OCI-LY7 (cell line): ENCODE measurements around the gene SNTB2. TPM values are rescaled to one million over a fixed set of nuclear protein-coding genes. Genes with fewer than 3 reads are reported as not detected.
A peak's percentile ranks its signal among the peaks of the same experiment; 100 is the strongest.
"Not testable (repeated sequence)": the region's sequence is repeated elsewhere in the genome, so short reads cannot be mapped to it uniquely, and the experiment has no call there.

Source experiments
- Bru-seq: library from RNA; stranded (reverse); fragments of 400-500 nt; gene quantifications from one replicate; lab custom pipeline; 2021; lab: Mats Ljungman, UMichigan
- BruChase-seq, 2 experiments: library from RNA; stranded (reverse); fragments of 400-500 nt; gene quantifications; one replicate each; lab custom pipeline; 2021; lab: Mats Ljungman, UMichigan
- BruUV-seq: library from RNA; stranded (reverse); fragments of 400-500 nt; replicated peaks from 2 replicates; lab custom pipeline; 2021; lab: Mats Ljungman, UMichigan
- CTCF ChIA-PET: fragments of 300-600 bp; sonication (Branson Sonifier 250); formaldehyde crosslinking; loops from one replicate; lab custom pipeline; 2022; ENCODE audit warnings: antibody characterized with exemption; ENCODE audit not compliant: unreplicated experiment; lab: Charles Lee
- POLR2A ChIA-PET: fragments of 300-600 bp; sonication (Branson Sonifier 250); formaldehyde crosslinking; loops from one replicate; lab custom pipeline; 2022; ENCODE audit warnings: antibody characterized with exemption; lab: Charles Lee
- DNase-seq: peaks from one replicate; pipeline ENCODE4 v3.0.0-alpha.2; 2015; ENCODE audit warnings: low spot score
- H2AFZ ChIP-seq: fragments of 200-600 bp; sonication (generic), shearing (Covaris generic); 2 replicates; pipeline ENCODE4 v1.6.1; 2014; ENCODE audit warnings: mild to moderate bottlenecking, antibody characterized with exemption, low read length, moderate library complexity
- H3K27ac ChIP-seq: fragments of 200-600 bp; sonication (generic); 2 replicates; pipeline ENCODE4 v1.5.1; 2014; ENCODE audit warnings: mixed run types, low read depth, mild to moderate bottlenecking, moderate library complexity, low read length, inconsistent platforms; ENCODE audit not compliant: poor library complexity, severe bottlenecking
- H3K36me3 ChIP-seq: fragments of 200-600 bp; sonication (generic); 2 replicates; pipeline ENCODE4 v1.6.1; 2014; ENCODE audit warnings: mild to moderate bottlenecking, antibody characterized with exemption, low read length, moderate library complexity, mixed read lengths; ENCODE audit not compliant: insufficient read depth
- H3K4me1 ChIP-seq: fragments of 200-600 bp; sonication (generic); 2 replicates; pipeline ENCODE4 v1.5.1; 2014; ENCODE audit warnings: mild to moderate bottlenecking, low read length; ENCODE audit not compliant: insufficient read depth, poor library complexity, severe bottlenecking
- H3K4me2 ChIP-seq: fragments of 200-600 bp; sonication (generic); 2 replicates; pipeline ENCODE4 v1.6.1; 2014; ENCODE audit warnings: mild to moderate bottlenecking, low read length
- H3K4me3 ChIP-seq: fragments of 200-600 bp; sonication (generic); 2 replicates; pipeline ENCODE4 v1.5.1; 2014; ENCODE audit warnings: mild to moderate bottlenecking, low read depth, low read length; ENCODE audit not compliant: poor library complexity, severe bottlenecking
- H3K79me2 ChIP-seq: fragments of 200-600 bp; sonication (generic); 2 replicates; pipeline ENCODE4 v1.6.1; 2016; ENCODE audit warnings: low read depth, mild to moderate bottlenecking, low read length, moderate library complexity, mixed read lengths; ENCODE audit not compliant: insufficient read depth
- H3K9me2 ChIP-seq: fragments of 200-600 bp; sonication (generic); 2 replicates; pipeline ENCODE4 v1.6.1; 2016; ENCODE audit warnings: mild to moderate bottlenecking, low read length, mixed read lengths; ENCODE audit not compliant: insufficient read depth
- H3K9me3 ChIP-seq: fragments of 200-600 bp; sonication (generic); 2 replicates; pipeline ENCODE4 v1.6.1; 2014; ENCODE audit warnings: mild to moderate bottlenecking, mixed run types, low read length, mixed read lengths
- H4K20me1 ChIP-seq: fragments of 200-600 bp; sonication (generic); 2 replicates; pipeline ENCODE4 v1.6.1; 2014; ENCODE audit warnings: mild to moderate bottlenecking, antibody characterized with exemption, low read length, moderate library complexity, mixed read lengths; ENCODE audit not compliant: insufficient read depth
- EZH2phosphoT487 ChIP-seq: fragments of 200-600 bp; sonication (generic); IDR thresholded peaks from 2 replicates; pipeline ENCODE4 v1.6.1; 2018; ENCODE audit warnings: low read depth, borderline replicate concordance, mild to moderate bottlenecking, mixed run types, antibody characterized with exemption, low read length, moderate library complexity, mixed read lengths
- intact Hi-C: fragments of 100-400 bp; cut with micrococcal nuclease; formaldehyde crosslinking; loops from one replicate; pipeline ENCODE4 v1.10.0; 2022; ENCODE audit not compliant: unreplicated experiment
- long read RNA-seq: library from polyadenylated mRNA; stranded (forward); transcript quantifications from one replicate; pipeline ENCODE4 v2.0.0, GENCODE V29; 2022
- total RNA-seq, 2 experiments: library from RNA; depleted of rRNA in 1 of 2; stranded (reverse); fragments of >200 nt in 1 of 2; shearing (Covaris generic) in 1 of 2; gene quantifications; 2 replicates each; pipeline ENCODE4 v1.2.3, GENCODE V29; 2014 to 2022
- TF ChIP-seq, protein P1 (sequence below): fragments of 200-600 bp; sonication (generic); conservative IDR thresholded peaks from 2 replicates; pipeline ENCODE4 v1.5.1; 2014; ENCODE audit warnings: mild to moderate bottlenecking, antibody characterized with exemption, low read length, moderate library complexity, mixed read lengths

SNTB2 gene
- 21.2 and 39.4 TPM in 2 replicates for total RNA-seq (2014; rRNA removed; shearing (Covaris generic))
- 32.6 and 34.1 TPM in 2 replicates for total RNA-seq (2022)
- Bru-seq, nascent RNA: percentile 69 among the genes with signal in this experiment
- BruChase-seq, experiment 1, labeled RNA remaining after a 6-hour chase: percentile 76 among the genes with signal in this experiment
- BruChase-seq, experiment 2, labeled RNA remaining after a 2-hour chase: percentile 78 among the genes with signal in this experiment
- long read RNA-seq, full-length matches to known transcripts: 17 of 22 reads
- long read RNA-seq, partial matches to known transcripts: 4 of 22 reads
- long read RNA-seq, other reads (novel, unspliced or antisense): 1 of 22 reads

DNA sequence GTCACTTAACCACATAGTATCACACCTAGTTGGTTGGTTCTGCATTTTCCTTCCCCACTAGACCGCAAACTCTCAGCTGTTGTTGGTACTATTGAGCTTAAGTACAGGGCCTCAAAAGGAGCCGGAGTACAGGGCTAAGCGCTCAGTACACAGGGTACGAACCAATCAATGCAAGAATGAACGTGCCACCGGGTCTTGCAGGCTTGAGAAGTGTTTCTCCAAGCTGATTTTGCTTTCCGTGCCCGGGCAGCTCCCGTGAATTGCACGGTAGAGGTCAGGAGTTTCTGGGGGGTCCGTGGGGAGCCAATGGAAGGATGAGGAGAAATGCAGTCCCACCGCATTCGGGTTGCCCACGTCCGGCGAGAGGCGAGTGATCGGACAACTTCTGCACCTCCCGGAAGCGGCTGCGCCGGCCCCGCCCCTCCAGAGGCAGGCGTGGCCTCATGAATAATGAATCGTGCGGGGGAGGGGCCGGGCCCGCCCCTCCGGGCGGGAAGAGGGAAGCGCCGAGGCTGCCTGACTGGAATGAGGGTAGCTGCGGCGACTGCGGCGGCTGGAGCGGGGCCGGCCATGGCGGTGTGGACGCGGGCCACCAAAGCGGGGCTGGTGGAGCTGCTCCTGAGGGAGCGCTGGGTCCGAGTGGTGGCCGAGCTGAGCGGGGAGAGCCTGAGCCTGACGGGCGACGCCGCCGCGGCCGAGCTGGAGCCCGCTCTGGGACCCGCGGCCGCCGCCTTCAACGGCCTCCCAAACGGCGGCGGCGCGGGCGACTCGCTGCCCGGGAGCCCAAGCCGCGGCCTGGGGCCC lies at the start of gene SNTB2:
SNTB2 (plus strand) TSS at position 523 of the 804 bp plus-strand sequence; CDS start at position 526, 3 bp downstream.
- 0 out of 2 replicates have a peak, but pooled peaks cover 3% of the 10 kb centered on the region for H4K20me1 ChIP-seq
- peak within 1 kb of the TSS; percentile 83 for H3K4me2 ChIP-seq
- POLR2A ChIA-PET: interaction anchor here (0.6 kb wide), 4 partner anchors 23 to 231 kb away, joined by 3 to 4 read pairs (median 4); no protein-coding TSS in a partner anchor
- H3K4me1 ChIP-seq: peaks cover 28% of the 10 kb centered on the region
- TF ChIP-seq, protein P1, sequence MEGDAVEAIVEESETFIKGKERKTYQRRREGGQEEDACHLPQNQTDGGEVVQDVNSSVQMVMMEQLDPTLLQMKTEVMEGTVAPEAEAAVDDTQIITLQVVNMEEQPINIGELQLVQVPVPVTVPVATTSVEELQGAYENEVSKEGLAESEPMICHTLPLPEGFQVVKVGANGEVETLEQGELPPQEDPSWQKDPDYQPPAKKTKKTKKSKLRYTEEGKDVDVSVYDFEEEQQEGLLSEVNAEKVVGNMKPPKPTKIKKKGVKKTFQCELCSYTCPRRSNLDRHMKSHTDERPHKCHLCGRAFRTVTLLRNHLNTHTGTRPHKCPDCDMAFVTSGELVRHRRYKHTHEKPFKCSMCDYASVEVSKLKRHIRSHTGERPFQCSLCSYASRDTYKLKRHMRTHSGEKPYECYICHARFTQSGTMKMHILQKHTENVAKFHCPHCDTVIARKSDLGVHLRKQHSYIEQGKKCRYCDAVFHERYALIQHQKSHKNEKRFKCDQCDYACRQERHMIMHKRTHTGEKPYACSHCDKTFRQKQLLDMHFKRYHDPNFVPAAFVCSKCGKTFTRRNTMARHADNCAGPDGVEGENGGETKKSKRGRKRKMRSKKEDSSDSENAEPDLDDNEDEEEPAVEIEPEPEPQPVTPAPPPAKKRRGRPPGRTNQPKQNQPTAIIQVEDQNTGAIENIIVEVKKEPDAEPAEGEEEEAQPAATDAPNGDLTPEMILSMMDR: no peak
- no peak for TF ChIP-seq EZH2phosphoT487
- peaks cover 37% of the 10 kb centered on the region for H3K79me2 ChIP-seq
- no peaks in the 10 kb centered on the region for H3K9me3 ChIP-seq
- peak within 1 kb of the TSS; percentile 68 for H3K27ac ChIP-seq
- peak within 1 kb of the TSS; percentile 89 for H2AFZ ChIP-seq
- H3K9me2 ChIP-seq: no peaks in the 10 kb centered on the region
- peak within 1 kb of the TSS; percentile 79 for H3K4me3 ChIP-seq
- no peaks in the 10 kb centered on the region for H3K36me3 ChIP-seq
- no TSS peak for BruUV-seq
- intact Hi-C loops: loop anchor here (1.0 kb wide), 1 partner anchor 55 kb away; the partner anchor contains the start of genes CHTF8 and UTP4
- DNase-seq: peak; percentile 90
- CTCF ChIA-PET: interaction anchor here (0.8 kb wide), 1 partner anchor 54 kb away, joined by 3 read pairs; no protein-coding TSS in a partner anchor

DNA sequence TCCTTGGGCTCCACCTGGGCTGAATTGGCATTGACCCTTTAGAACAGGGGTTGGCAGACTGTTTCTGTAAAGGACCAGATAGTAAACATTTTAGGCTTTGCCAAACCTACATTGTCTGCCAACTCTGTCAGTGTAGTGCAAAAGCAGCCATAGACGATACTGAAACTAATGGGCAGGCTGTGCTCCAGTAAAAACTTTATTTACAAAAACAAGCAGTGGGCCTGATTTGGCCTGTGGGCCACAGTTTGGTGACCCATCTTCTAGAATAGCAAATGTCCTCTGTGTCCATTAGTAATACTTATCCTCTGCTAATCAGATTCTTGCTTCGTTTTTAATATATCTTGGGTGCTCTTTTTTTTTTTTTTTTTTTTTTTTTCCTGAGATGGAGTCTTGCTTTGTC lies 48.4 kb upstream of the SNTB2 start:
- peaks cover 11% of the 10 kb centered on the region for H3K4me1 ChIP-seq
- no TSS peak for BruUV-seq
- no peak overlapping the region for H2AFZ ChIP-seq
- POLR2A ChIA-PET: no interaction called here
- no peak for DNase-seq
- H3K4me3 ChIP-seq: no peak overlapping the region
- CTCF ChIA-PET: no interaction called here
- no peak overlapping the region for H3K4me2 ChIP-seq
- H3K27ac ChIP-seq: no peak overlapping the region
- peaks cover 89% of the 10 kb centered on the region for H3K36me3 ChIP-seq
- no peaks in the 10 kb centered on the region for H3K9me2 ChIP-seq
- H4K20me1 ChIP-seq: peaks cover 25% of the 10 kb centered on the region
- no peaks in the 10 kb centered on the region for H3K9me3 ChIP-seq
- H3K79me2 ChIP-seq: peaks cover 43% of the 10 kb centered on the region
- intact Hi-C loops: loop anchor here (10.0 kb wide), 1 partner anchor 604 kb away; the partner anchor contains the start of gene ZFP90
- TF ChIP-seq, protein P1: no peak
- TF ChIP-seq EZH2phosphoT487: no peak

DNA sequence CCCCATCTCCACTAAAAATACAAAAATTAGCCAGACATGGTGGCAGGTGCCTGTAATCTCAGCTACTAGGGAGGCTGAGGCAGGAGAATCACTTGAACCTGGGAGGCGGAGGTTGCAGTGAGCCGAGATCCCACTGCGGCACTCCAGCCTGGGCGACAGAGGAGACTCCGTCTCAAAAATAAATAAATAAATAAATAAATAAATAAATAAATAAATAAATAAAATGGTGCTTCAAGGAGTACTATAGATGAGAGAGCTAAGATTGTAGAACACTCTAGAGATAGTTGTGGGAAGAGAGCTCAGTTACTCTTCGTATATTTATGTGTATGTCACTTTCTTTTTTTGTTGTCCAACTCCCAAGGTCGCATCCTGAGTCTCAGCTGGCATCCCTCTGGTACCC lies 47.5 kb upstream of the SNTB2 start:
- POLR2A ChIA-PET: interaction anchor here (0.6 kb wide), 1 partner anchor 1263 kb away, joined by 4 read pairs; no protein-coding TSS in a partner anchor
- H3K9me3 ChIP-seq, H3K4me2 ChIP-seq, H3K9me2 ChIP-seq, H3K4me1 ChIP-seq, CTCF ChIA-PET, DNase-seq, H3K27ac ChIP-seq, H3K4me3 ChIP-seq, H2AFZ ChIP-seq, BruUV-seq: not testable (repeated sequence)
- intact Hi-C loops: loop anchor here (10.0 kb wide), 1 partner anchor 605 kb away; the partner anchor contains the start of gene ZFP90
- H3K36me3 ChIP-seq: peaks cover 92% of the 10 kb centered on the region
- peaks cover 35% of the 10 kb centered on the region for H3K79me2 ChIP-seq
- H4K20me1 ChIP-seq: peaks cover 17% of the 10 kb centered on the region; the same call in 1 of the 2 replicates
